ENCODE results near the gene COL27A1. TPM values are rescaled to one million over a fixed set of nuclear protein-coding genes. Genes with fewer than 3 reads are reported as not detected.

Gene COL27A1
- total and polyA plus RNA-seq, 9 of the 15 experiments (the other 6 are each of a cell fraction or from before 2014, with no cell fraction given): 0.07 TPM; not detected in 8

DNA sequence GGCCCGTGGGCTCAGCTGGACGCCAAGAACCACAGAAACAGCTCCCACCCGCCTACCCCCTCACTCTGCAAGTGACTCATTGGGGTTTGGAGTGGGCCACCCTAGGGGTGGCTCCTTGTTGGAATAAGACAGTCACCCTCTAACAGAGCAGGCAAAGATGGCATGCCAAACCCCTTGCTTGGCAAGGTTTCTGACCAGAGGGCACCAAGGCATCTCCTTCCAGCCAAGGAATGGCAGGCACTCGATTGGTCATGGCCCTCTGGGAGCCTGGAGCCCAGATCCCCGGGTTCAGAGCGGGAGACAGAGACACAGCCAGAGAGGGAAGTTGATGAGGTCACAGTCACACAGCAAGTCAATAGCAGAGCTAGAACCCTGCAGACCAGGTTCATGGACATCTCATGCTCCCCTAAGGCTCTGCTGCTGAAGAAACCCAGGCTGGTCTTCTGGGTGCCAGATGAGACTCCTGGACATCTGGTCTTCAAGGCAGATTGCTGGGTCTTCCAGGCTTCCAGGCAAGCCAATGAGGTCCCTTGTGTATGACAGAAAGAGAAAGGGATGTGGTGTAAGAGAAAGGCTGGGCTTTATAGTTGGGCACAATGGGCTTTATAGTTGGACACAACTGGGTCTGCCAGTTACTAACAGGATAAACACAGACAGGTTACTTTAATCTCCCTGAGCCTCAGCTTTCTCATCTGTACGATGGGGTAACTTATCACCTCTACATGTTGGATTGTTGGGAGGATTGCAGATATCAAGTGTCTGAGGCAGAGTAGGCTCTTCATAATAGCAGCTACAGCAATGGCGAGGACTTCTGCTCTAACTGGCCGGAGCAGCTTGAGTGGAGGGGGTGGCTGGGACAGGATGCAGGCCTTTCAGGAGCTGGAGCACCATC lies 33.0 kb upstream of the COL27A1 start:
- Histone ChIP-seq H3K4me1 (replicated peaks in 1 of 2; ENCODE audit: control insufficient read depth in 2 of 2, insufficient read depth in 2 of 2, low read length in 2 of 2) (no peaks in the 10 kb centered on the region), H3K9ac (ENCODE audit: insufficient read depth in 1 of 2, low read depth in 2 of 2, low read length in 2 of 2) (no peak overlapping the region; a peak in 1 of 4 replicates), H4K20me1 (replicated peaks; ENCODE audit: control insufficient read depth, insufficient read depth, low read length) (no peaks in the 10 kb centered on the region), H3K79me2 (ENCODE audit: control insufficient read depth, insufficient read depth, low read length) (no peaks in the 10 kb centered on the region), H3K4me3 (no peak overlapping the region), H3K9me3 (replicated peaks; ENCODE audit: control insufficient read depth, insufficient read depth, low read depth, low read length) (no peaks in the 10 kb centered on the region), H3K27me3 (ENCODE audit: control insufficient read depth in 2 of 2, insufficient read depth in 2 of 2, low read length in 2 of 2) (peaks cover 8 to 39% of the 10 kb centered on the region in 2 experiments; a peak in 4 of 5 replicates), H3K4me2 (ENCODE audit: insufficient read depth, low read length) (no peak overlapping the region), H3K27ac (ENCODE audit: extremely low read depth, low read depth, low read length) (no peak overlapping the region), H3K9me1 (ENCODE audit: control insufficient read depth, insufficient read depth, low read length) (no peaks in the 10 kb centered on the region), H3K36me3 (ENCODE audit: control insufficient read depth, insufficient read depth, low read length) (no peaks in the 10 kb centered on the region), H2AFZ (ENCODE audit: low read depth, low read length) (no peak overlapping the region)
- in situ Hi-C loops (cut with MboI) (no loop called here), intact Hi-C loops (cut with micrococcal nuclease) (no loop called here)
- ChIA-PET POLR2A (interaction anchor here (0.6 kb wide), 2 partner anchors 210 to 287 kb away, joined by 3 to 4 read pairs; no protein-coding TSS in a partner anchor), CTCF (ENCODE audit: low intra/inter-chr PET ratio) (no interaction called here)
- FAIRE-seq: no peak
- 0% methylated on average over 9 of the region's 9 CpGs for WGBS (ENCODE audit: insufficient coverage, low coverage, missing lambda C conversion rate)
- BruUV-seq (replicated peaks): no TSS peak
- DNase-seq (ENCODE audit: extremely low read depth in 1 of 4, low spot score in 3 of 4): no peak
- TF ChIP-seq TSC22D4 (tag; IDR thresholded peaks at IDR 0.05) (no peak), THRB (CRISPR knock-in tag; conservative IDR thresholded peaks at IDR 0.05) (no peak), TARDBP (IDR thresholded peaks at IDR 0.05) (no peak), ZNF512 (tag; IDR thresholded peaks at IDR 0.05) (no peak), THRAP3 (IDR thresholded peaks at IDR 0.05; ENCODE audit: borderline replicate concordance) (no peak), PTBP1 (IDR thresholded peaks at IDR 0.05; ENCODE audit: low read depth, low read length) (no peak), NBN (IDR thresholded peaks at IDR 0.05; ENCODE audit: low read depth) (no peak), SMARCB1 (IDR thresholded peaks at IDR 0.05; ENCODE audit: insufficient read length, low read depth) (no peak)
- ATAC-seq: no peak

Measured in K562 (cell line).